NCI-H2107 treated with DMSO at 0.1 percent for 48 hours (cell line): Measurements from ENCODE around the gene C3orf20.

Source experiments
- DNase-seq: peaks from one replicate; lab custom pipeline; 2025; ENCODE audit not compliant: unreplicated experiment; lab: John Stamatoyannopoulos, UW

The C3orf20 gene

DNA sequence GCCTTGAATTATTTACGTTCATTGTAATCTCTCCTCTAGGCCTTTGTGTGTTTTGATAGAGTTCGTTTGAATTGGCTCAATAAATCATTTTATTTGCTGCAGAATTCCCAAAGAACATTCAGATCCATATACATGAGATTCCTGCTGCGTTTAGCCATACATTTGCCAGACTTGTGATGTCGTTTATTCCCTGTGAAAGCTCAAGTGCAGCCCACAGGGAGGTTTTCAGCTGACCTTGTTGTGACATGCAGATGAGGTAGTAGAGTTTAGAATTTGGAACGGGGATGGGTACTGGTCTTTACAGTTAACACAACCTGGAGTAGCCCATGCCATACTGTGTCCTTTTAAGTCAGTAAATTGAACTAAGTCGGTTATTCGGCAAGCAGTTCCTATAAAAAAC lies at the start of gene C3orf20:
TSS of gene C3orf20 (plus strand) at position 301 of the 400 bp plus-strand sequence. CDS start 7,573 bp downstream, outside the sequence.
- DNase-seq = no peak

GRCh38 chr3:14625443-14625842 lies 49.5 kb upstream of the C3orf20 start:
- DNase-seq = no peak

DNA sequence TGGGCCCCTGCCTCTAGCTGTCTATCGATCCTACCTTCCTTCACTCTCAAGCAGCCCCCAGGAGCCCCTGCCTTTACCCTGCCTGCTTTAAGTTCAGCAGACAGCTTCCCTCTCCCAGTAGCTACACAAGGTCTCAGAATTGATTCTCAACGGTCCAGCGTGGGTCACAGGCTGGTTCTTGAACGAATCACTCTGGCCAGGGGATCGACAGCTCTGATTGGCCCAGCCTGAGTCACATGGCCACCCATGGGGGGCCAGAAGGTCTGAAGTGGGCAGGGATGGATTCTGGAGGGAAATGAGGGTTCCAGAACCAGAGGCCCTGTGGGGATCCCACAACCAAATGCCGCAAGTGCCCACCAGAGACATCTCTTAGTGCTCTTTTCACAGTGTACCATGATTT lies 47.1 kb upstream of the C3orf20 start:
- no peak for DNase-seq

DNA sequence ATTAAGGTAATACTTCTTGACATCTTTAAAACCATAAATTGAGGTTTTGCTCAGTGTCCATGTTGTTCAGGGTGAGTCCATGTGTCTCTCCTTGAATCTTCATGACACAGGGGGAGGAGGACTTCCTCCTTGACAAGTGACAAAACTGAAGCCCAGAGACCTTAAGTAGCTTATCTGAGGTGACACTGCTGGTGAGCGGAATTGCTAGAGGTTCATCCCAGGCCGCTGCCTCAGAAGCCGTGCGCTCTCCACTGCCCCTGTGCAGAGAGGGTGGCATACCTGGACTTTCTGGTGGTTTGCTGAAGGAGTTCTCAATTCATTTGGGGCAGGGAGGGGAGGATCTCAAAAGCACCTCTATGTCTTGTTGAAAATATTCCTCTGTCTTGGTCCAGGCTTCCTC lies 46.5 kb upstream of the C3orf20 start:
- DNase-seq = no peak

DNA sequence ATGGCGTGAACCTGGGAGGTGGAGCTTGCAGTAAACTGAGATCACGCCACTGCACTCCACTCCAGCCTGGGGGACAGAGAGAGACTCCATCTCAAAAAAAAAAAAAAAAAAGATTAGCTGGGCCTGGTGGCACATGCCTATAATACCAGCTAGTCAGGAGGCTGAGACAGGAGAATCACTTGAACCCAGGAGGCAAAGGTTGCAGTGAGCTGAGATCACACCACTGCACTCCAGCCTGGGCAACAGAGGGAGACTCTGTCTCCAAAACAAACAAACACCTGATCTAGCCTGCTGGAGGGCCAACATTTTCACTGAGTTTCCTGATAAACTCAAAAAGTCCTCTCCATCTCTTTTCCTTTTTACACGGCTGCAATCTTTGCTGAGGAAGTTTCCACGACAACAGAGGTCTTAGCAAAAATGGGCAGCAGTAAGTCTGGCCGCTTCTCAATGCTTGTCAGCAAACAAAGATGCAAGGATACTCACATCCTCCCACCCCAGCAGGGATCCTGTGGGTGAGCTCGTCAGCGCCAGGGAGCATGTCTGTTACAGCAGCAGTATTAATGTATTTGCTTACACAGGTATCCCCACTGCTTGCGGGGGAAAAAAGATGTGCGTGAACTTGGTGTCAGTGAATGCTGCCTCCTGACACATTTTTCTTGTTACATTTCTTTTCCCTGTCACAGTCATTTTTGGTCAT lies 44.4 kb upstream of the C3orf20 start:
- no peak for DNase-seq

DNA sequence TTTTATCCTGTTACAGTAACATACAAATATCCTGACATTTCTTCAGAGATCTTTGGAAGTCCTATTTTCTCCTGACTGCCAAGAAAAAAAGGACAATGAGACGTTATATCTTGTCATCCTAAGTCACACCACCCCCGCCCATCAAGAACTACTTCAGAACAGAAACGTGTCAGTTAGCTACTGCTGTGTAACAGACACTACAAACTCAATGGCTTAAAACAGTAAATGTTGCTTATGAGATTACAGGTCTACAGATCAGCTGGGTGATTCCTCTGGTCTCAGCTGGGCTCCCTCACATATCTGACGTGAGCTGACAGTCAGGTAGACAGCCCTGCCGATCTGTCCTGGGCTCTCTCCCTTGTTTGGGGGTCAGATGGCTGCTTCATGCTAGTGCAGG lies 43.8 kb upstream of the C3orf20 start:
- DNase-seq = no peak

DNA sequence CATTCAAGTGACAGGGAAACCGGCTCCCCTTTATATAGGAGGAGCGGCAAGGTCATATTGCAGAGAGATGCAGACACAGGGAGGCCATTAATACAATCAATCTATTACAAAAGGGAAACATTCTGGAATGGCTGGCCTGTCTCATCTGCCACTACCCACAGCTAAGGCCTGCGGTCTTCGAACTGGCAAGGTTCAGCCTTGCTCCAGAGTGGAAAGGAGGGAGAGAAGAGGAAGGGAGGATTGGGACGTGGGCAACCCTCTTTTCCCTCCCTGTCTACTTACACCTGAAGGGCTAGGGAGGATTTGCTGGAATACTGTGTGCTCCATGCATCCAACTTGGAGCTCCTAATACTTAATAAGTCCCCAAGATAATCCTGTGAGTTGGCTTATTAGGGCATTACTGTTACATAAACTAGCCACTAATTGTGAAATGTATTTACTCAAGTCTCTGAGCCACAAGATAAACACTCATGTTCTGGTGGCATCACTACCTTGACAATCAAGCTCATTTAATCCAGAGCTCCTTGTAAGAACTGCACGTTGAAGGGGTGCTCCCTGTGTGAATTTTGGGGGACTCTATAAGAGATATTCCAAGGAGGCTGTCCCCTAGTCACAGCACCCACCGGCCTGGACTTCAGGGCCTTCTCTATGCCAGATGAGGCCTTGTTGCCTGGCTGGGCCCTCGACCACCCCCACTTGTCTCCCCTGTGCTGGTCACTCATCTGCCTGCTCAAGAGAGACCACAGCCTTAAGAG lies 43.1 kb upstream of the C3orf20 start:
- DNase-seq = no peak

GRCh38 chr3:14632442-14632930 lies 42.5 kb upstream of the C3orf20 start:
- no peak for DNase-seq

- DNase-seq = no peak
These were observed 41.5 kb upstream of the C3orf20 start for GRCh38 chr3:14633417-14633816.

DNA sequence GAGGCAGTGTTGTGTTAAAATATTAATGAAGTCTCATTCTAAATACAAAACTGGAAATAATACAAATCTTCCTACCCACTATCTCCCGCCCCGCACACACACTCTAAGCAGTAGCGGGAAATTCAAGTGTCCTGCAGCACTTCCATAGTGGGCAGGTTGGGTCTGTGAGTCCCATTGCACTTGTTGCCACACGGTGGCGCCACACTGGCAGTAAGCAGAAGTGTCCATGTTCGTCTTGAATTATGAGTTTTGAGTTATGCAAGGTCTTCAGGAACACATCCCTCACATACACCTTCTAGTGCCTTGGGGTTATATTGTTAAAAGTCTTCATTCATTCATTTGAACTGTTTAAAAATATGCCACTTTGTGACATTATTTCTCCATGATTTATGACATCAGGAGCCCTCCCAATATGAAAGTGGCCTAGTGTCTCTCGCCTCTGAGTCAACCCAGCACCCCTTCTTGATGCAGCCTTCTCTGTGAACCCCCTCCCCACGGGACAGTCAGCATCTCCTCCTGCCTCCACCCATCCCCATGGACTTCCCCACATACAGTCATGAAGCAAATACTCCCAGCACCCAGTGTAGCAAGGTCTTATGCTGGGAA lies 41.0 kb upstream of the C3orf20 start:
- DNase-seq = no peak

GRCh38 chr3:14634763-14635400 lies 40.1 kb upstream of the C3orf20 start:
- DNase-seq = no peak

DNA sequence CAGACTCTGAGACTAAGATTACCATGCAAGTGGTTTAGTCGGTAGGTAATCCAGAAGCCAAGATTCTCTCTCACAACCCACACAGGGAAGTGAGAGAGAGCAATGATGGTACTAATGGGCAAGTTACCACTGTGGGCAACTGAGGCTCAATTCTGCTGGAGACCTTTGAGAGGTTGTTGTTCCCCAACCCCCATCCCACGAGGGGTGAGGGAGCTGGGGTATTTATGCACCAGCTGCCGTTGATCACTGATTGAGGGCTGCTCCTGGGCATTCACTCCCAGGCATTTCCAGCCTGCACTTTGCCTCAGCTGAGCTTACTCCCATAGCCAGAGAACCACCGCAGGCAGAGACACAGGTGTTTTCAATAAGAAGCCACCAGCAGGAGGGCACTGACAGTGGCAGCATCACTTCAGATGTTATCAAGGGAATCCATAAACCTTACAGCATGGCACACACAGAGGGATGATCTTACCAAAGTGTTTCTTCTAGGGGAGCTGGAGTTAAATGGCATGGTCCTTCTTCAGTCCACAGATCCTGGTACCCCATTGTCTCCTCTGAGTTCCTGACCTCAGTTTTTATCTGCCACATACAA lies 38.3 kb upstream of the C3orf20 start:
- no peak for DNase-seq

DNA sequence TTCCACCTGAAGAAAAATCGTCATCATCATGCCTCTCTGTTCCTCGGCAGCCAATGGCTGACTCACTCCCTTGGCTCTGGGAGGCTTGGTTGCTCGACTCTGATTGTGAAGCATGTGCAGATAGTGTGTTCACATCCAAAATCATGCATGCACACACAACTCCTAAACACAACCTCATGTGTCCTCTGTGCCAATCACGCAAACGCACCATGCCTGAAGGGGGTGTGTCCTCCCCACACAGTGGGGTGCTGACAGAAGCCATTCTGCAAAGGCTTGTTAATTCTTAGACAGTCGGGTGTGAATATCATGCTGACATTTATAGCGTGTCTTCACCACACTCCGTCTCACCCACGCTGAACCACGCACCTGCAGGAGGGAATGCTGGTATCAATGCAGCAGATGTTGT lies 34.8 kb upstream of the C3orf20 start:
- DNase-seq = no peak

DNA sequence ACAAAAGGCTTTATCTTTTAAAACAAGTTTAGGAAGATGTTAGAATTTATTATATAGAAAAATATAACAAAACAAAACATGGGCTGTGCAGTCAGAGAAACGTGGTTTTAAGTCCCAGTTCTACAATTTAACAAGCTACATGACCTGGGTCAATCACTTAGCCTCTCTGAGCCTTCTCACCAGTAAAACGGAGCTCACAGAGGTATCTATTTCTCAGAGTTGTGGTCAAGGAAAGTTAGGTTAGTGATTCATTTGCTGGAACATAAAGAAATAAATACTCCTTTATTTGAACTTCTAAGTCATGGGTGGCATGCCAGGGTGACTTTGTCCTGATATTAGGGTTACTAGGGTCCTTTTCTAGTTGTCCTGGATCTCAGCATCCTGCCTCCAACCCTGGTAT lies 34.2 kb upstream of the C3orf20 start:
- no peak for DNase-seq

- DNase-seq = no peak
These were observed 33.6 kb upstream of the C3orf20 start for GRCh38 chr3:14641346-14641745.

DNA sequence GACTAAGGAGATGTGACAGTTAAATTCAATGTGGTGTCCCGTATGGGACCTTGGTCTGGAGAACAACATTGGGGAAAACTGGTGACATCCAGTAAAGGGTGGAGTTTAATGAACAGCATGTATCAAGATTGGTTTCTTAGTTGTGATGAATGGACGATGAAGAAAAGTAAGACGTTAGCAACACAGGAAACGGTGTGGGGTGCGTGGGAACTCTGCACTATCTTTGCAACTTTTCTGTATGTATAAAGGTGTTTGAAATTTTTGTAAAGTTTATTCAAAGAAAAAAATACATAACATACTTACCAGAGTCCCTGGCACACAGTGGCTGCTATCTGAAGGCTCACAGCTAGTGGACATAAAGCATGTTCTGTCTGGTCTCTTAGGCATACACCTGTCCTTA lies 29.5 kb upstream of the C3orf20 start:
- DNase-seq = no peak

DNA sequence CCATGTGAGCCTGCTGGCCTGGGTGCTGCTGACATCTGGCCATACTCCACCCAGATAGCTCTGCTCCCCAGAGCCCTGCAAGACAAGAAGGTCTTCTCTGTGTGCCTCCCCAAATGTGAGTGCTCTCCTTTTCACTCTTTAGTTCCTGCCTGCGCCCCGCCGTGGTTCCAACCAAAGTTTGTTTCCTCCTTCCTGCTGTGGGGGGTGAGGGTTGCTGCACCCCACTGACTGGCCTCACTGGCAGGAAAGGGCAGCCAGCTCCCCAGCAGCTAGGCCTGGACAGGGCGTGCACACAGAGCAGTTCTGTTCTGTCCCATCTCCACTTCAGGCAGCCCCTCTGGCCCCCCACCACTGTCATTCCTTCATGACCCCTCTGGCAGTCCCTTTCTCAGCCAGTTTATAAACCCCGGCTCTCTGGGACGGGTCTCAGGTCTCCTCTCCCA lies 28.8 kb upstream of the C3orf20 start:
- no peak for DNase-seq

DNA sequence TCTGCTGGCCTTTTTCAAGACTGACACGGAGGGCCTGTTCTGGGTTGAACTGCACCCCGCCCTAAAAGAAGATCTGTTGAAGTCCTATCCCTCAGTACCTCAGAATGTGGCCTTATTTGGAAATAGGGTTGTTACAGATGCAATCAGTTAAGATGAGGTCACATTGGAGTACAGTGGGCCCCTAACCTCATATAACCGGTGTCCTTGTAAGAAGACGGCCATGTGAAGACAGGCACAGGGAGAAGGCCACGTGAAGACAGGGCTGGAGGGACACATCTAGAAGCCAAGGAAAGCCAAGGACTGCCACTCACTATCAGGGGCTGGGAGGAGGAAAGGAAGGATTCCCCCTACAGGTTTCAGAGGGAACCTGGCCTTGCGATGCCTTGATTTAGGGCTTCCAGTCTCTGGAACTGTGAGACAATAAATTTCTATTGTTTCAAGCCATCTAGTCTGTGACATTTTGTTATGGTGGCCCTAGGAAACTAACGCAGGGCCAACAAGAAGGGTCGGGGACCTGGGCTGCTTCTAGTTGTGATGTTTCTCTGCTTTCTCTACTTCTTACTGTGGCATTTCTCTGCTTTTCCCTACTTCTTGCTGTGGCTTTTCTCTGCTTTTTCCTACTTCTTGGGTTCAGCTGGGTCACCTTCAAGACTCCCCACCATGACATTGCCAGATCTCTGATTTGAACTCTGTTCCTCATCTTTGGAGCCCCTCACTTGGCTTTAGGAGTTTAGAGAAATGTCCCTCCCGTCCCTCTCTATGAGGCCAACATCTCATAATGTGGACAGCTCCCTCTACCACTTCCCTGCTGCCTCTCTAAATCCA lies 28.1 kb upstream of the C3orf20 start:
- DNase-seq = no peak

- no peak for DNase-seq
These were observed 26.7 kb upstream of the C3orf20 start for GRCh38 chr3:14647976-14648955.
